Adipocyte (in vitro differentiated cells): ENCODE results near the gene RGS3.

ENCODE experiments used
- DNase-seq: peaks from one replicate; pipeline ENCODE4 v3.0.0-alpha.2; 2015; ENCODE audit warnings: low read depth
- H3K27me3 ChIP-seq: replicated peaks from 2 replicates; pipeline ENCODE4 v1.7.0; 2013; ENCODE audit warnings: mild to moderate bottlenecking, low read length, moderate library complexity; ENCODE audit not compliant: control insufficient read depth, insufficient read depth
- H3K36me3 ChIP-seq: 2 replicates; pipeline ENCODE4 v1.7.0; 2013; ENCODE audit warnings: low read length, mild to moderate bottlenecking, moderate library complexity; ENCODE audit not compliant: control insufficient read depth, insufficient read depth, severe bottlenecking
- H3K4me1 ChIP-seq: 2 replicates; pipeline ENCODE4 v1.7.0; 2013; ENCODE audit warnings: mild to moderate bottlenecking, low read length, moderate library complexity; ENCODE audit not compliant: control insufficient read depth, insufficient read depth
- H3K4me3 ChIP-seq: 2 replicates; pipeline ENCODE4 v1.7.0; 2013; ENCODE audit warnings: mild to moderate bottlenecking, low read length, moderate library complexity
- H3K9ac ChIP-seq: 2 replicates; pipeline ENCODE4 v1.7.0; 2013; ENCODE audit warnings: mild to moderate bottlenecking, low read length, moderate library complexity
- H3K9me3 ChIP-seq: 2 replicates; pipeline ENCODE4 v1.7.0; 2013; ENCODE audit warnings: mild to moderate bottlenecking, low read length, moderate library complexity; ENCODE audit not compliant: control insufficient read depth

RGS3 gene

DNA sequence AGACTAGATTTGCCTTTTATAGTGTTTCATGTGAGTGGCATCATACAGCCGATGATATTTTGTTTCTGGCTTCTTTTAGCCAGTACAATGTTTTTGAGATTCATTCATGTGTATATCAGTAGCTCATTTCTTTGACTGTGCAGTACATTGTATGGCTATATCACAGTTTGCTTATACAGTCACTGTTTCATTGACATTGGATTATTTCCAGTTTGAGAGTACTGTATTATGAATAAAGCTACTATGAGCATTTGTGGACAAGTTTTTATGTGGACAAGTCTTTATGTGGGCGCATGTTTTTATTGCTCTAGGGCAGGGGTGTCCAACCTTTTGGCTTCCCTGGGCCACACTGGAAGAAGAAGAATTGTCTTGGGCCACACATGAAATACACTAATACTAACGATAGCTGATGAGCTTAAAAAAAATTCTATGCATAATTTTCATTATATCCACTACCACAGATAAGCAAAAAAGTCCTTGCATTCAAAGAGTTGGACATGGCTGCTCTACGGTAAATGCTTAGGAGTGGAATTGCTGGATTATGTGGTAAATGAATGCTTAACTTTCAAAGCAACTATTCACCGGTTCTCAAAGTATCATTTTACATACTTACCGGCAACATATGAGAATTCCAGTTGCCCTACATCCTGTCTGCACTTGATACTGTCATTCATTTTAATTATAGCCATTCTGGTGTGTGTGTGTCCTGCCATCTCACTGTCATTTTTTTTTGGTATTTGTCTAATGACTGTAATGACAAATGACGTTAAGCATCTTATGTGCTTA, 177.8 kb downstream of the RGS3 start:
- Histone ChIP-seq H3K9me3 (no peaks in the 10 kb centered on the region), H3K36me3 (no peaks in the 10 kb centered on the region), H3K4me1 (peaks cover under 1% of the 10 kb centered on the region), H3K9ac (no peak overlapping the region), H3K4me3 (no peak overlapping the region), H3K27me3 (no peaks in the 10 kb centered on the region)
- no peak for DNase-seq

DNA sequence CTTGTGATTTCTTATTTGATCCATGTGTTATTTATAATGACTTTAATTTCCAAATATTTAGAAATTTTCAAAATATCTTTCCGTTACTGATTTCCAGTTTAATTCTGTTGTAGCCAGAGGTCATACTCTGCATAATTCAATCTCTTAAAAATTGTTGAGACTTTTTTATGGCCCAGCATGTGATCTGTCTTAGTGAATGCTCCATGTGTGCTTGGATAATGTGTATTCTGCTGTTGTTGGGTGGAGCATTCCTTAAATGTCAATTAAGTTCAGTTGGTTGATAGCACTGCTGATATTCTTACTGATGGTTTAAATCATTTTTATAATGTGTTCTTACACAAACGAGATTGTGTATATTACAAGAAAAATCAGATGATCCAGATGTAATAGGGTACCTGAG, 180.8 kb downstream of the RGS3 start:
- no peaks in the 10 kb centered on the region for H3K27me3 ChIP-seq
- H3K9ac ChIP-seq: no peak overlapping the region

DNA sequence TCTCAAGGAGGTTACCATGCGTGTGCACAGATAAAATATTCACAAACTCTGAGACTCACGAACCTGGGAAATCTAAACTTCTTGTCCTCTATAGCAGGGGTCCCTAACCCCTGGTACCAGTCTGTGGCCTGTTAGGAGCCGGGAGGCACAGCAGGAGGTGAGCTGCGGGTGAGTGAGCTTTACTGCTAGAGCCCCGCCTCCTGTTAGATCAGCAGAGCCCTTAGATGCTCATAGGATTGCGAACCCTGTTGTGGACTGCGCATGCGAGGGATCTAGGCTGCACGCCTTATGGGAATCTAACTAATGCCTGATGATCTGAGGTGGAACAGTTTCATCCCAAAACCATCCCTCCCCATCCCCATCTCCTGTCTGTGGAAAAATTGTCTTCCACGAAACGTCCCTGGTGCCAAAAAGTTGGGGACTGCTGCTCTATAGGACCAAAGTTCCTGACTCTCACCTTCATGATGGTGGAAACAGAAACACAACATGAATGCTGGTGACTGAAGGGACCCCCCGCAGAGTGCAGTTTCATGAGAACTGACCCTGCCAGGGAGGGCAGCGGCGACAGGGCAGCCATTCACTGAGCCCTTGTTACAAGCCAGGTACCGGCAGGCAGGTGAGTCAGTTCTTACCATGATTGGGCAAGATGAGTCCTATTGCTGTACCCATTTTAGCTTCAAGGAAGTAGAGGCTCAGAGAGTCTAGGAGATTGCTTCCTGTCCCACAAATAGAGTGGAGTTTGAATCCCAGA, 181.9 kb downstream of the RGS3 start:
- no peaks in the 10 kb centered on the region for H3K9me3 ChIP-seq
- H3K4me1 ChIP-seq: peaks cover 8% of the 10 kb centered on the region
- no peak overlapping the region for H3K9ac ChIP-seq
- H3K36me3 ChIP-seq: no peaks in the 10 kb centered on the region
- H3K4me3 ChIP-seq: no peak overlapping the region
- no peaks in the 10 kb centered on the region for H3K27me3 ChIP-seq
- DNase-seq: no peak

More for the DNA sequence above, 180.8 kb downstream of the RGS3 start:
- H3K9me3 ChIP-seq: no peaks in the 10 kb centered on the region
- no peak overlapping the region for H3K4me3 ChIP-seq
- no peak for DNase-seq
- peaks cover 8% of the 10 kb centered on the region for H3K4me1 ChIP-seq
- no peaks in the 10 kb centered on the region for H3K36me3 ChIP-seq

DNA sequence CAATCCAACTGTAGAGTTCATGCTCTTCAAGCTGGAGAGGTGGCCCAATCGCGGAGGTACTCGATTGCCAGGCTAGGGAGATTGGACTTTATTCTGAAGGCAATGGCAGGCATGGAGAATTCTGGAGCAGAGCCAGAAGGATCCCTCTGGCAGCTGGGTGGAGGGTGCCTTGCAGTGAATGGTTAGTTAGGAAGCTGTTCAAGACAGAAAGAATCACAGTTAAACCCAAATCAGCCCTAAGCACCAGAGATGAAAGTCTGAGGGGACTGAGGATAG, 182.4 kb downstream of the RGS3 start:
- DNase-seq: no peak
- peaks cover 8% of the 10 kb centered on the region for H3K4me1 ChIP-seq
- H3K4me3 ChIP-seq: no peak overlapping the region
- H3K9ac ChIP-seq: no peak overlapping the region
- H3K9me3 ChIP-seq: no peaks in the 10 kb centered on the region
- H3K36me3 ChIP-seq: no peaks in the 10 kb centered on the region
- no peaks in the 10 kb centered on the region for H3K27me3 ChIP-seq

DNA sequence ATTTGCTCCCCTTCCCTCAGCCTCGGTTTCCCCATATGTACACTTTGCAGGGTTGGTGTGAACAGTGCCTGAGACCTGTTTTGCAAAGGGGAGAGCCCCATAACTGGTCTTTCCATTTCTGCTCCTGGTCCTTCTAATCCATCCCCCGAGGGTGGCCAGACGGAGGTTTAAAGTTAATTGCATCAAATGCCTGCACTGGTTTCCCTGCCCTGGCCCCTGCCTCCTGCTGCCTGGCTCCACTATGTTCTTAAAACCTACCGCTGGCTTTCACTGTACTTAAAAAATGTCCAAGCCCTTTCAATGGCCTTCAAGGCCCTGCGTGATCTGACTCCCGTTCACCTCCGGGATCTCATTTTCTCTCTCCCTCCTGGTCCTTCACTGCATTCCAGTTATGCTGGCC, 183.0 kb downstream of the RGS3 start:
- Histone ChIP-seq H3K4me3 (no peak overlapping the region), H3K36me3 (no peaks in the 10 kb centered on the region), H3K9me3 (no peaks in the 10 kb centered on the region), H3K4me1 (peaks cover 8% of the 10 kb centered on the region), H3K9ac (no peak overlapping the region), H3K27me3 (no peaks in the 10 kb centered on the region)
- no peak for DNase-seq
